NCI-H1092 (cell line): ENCODE results near the gene CCDC91.
"Not testable (repeated sequence)": the region's sequence is repeated elsewhere in the genome, so short reads cannot be mapped to it uniquely, and the experiment has no call there.

ENCODE experiments used
- DNase-seq: peaks from one replicate; lab custom pipeline; 2025; lab: John Stamatoyannopoulos, UW

CCDC91 gene

DNA sequence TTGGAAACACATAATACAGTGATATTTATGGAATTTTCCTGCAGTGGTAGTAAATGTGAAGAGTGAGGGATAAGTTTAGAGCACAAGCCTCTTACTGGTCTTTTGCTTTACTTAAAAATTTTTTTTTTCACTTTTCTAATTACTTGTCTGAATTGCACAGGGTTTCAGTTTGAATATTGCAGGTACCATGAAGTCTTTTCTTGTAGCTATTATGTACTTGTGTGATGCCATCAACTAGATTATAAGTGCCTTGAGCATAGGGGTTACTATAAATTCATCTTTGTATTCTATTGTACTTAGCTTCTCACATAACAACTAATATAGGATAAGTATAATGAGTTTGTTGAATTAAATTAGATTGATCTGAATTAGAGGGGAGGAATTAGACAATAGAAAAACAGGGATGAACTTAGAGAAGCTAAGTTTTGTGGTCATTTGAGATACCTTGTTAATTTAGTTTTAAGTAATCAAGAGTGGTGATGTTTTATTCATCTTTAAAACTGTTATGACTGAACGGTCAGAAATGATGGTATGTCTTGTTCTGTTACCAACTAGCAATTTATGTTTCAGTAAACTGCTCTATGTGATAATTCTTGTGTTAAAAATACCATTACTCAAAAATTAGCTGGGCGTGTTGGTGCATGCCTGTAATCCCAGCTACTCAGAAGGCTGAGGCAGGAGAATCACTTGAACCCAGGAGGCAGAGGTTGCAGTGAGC is 42.1 kb downstream of the CCDC91 start:
- no peak for DNase-seq

DNA sequence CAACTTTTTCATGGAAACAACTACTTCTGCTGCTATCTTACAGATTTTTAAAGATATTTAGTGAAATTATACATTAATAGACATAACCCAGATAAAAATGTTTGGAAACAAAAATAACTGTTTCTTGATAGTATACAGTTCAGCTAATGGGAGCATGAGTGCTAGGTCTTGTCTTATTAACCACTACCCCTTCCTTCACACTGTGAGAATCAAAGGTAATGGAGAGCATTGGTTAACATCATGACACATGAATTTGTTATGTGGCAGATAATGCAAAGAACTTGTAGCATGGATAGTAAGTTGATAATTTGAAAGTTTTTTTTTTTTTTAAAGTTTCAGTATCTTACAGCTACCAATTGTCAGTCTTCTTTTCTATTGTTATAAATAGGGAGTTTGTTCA is 44.2 kb downstream of the CCDC91 start:
- no peak for DNase-seq

DNA sequence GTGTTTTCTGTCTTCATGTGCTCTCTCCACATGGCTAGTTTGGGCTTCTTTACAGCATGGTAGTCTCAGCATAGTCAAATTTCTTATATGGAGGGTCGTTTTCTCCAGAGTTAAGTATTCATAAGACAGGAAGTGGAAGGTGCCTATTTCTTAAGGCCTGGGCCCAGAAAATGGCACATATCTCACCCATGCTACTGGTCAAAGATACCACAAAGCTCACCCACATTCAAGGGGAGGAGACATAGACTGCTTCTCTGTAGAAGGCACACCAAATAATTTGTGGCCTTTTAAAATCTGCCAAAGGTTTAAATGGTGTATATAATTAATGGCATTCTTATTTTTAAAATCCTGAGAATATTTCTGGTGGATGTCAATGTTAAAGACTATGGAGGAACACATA is 44.8 kb downstream of the CCDC91 start:
- no peak for DNase-seq

DNA sequence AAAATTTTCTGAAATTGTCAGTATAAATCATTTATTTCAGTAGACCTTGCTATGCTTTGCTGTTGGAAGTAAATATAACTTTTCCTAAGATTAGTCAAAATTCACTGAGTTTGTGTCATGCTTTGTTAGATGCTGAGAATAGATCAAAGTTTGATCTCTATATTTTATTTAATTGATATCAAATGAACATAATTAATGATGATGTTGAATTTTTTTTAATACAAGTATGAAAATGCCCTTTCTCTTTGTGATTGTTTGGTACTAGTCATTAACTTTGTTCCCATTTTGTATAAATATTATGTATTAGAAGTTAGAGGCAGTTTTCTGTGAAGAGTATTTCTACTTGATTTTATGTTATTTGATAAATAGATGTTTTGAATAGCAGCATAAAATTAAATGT is 45.7 kb downstream of the CCDC91 start:
- no peak for DNase-seq

DNA sequence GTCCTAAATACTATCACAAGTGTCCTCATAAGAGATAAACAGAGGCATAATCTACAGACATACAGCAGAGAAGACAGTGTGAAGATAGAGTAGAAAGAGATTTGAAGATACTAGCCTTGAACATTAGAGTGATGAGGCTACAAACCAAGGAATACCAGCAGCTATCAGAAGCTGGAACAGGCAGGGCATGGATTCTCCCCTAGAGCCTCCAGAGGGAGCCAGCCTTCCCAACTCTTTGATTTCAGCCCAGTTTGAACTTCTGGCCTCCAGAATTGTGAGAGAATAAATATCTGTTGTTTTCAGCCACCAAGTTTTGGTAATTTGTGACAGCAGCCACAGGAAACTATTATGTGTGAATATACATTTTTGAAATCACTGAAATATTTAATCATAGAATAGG is 47.2 kb downstream of the CCDC91 start:
- no peak for DNase-seq

DNA sequence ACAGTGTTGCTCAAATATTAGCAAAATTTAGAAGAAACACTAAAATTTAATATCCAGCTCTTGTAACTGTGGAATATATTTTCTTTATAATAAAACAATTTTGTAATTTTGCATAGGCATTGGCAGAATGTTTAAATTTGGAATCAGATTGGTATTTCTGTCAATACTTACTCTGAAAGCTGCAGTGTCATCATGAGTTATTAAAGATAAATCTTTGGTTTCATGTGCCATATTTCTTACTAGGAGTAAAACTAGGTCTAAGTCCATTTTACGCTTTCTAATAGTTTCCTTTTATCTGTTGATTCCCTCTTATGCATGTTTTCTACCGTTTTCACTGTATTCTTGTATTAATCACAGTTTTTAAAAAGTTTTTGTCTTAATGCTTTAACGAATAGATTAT is 49.7 kb downstream of the CCDC91 start:
- no peak for DNase-seq

DNA sequence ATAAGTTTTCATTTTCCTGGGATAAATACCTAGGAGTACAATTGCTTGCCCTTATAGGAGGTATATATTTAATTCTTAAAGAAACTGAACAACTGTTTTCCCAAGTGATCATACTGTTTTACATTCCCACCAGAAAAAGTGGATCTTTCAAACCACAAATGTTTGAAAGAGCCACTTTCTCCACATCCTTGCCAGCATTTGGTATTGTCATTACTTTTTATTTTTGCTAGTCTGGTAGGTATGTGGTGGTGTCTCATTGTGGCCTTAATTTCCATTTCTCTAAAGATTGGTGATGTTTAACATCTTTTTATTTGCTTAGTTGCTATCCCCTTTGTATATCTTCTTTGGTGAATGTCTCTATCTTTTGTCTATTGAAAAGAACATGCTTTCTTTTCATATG is 50.6 kb downstream of the CCDC91 start:
- DNase-seq = no peak

DNA sequence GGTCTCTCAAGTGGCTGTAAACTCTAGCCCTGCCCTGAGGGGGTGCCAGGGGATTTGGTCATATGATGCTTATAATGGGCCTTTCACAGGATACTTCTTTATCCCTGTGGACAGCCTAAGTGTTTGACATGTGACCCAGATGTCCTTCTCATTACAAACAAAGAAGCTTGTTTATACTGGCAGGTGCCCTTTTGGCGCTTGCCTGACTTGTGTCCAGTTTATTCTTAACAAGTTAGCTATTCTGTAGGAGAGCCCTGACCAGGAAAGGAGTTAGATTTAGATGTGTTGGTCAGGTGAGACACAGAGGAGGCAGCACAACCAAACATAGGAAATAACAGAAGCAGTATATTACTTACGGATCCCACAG is 51.9 kb downstream of the CCDC91 start:
- no peak for DNase-seq

DNA sequence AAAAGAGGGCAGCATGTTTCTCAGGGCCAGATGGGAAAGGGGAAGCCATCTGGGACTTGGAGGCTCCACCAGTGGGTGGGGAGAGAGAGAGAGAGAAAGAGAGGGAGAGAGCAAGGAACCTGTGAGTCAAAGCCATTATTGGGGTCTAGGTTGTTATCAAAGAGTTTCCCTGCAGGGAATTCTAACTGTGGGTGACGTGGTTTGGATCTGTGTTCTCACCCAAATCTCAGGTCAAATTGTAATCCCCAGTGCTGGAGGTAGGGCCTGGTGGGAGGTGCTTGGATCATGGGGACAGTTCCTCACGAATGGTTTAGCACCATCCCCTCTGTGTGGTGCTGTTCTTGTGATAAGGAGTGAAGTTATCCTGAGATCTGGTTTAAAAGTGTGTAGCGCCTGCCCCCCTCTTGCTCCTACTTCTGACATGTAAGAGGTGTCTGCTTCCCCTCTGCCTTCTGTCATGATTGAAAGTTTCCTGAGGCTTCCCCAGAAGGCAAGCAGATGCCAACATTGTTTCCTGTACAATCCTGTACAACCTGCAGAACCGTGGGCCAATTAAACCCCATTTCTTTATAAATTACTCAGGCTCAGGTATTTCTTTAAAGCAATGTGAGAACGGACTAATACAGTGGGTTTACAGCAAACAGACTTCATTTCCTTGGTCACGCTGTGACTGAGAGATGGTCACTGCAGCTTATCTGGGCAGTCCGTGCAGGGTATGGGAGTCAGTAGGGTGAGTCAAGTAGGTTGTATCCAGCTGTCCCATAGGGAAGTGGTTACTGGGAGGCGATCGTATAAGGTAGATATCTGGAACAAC is 52.4 kb downstream of the CCDC91 start:
- DNase-seq = no peak

DNA sequence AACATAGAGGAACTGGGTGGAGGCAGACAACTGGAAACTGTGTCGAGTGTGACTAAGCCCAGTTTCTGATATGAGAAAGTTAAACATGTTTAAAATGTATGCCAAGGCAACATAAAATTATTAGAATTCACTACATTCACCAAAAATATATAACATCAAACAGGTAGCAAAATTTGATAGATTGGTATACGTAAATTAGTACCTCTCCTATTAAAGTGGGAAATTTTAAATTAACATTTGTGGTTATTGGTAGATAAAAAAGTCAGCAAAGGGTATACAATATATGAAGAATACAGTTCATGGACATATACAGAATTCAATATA is 53.0 kb downstream of the CCDC91 start:
- no peak for DNase-seq

DNA sequence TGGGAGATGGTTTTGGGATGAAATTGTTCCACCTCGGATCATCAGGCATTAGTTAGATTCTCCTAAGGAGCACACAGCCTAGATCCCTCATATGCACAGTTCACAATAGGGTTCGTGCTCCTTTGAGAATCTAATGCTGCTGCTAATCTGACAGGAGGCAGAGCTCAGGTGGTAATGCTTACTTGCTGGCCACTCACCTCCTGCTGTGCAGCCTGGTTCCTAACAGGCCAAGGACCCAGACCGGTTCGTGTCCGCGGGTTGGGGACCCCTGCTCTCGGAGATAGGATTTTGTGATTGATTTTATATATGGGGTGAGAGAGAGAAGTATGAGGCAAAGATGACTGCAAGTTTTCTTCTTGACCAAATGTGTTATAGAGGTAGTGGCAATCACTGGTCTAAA is 57.5 kb downstream of the CCDC91 start:
- DNase-seq = no peak

DNA sequence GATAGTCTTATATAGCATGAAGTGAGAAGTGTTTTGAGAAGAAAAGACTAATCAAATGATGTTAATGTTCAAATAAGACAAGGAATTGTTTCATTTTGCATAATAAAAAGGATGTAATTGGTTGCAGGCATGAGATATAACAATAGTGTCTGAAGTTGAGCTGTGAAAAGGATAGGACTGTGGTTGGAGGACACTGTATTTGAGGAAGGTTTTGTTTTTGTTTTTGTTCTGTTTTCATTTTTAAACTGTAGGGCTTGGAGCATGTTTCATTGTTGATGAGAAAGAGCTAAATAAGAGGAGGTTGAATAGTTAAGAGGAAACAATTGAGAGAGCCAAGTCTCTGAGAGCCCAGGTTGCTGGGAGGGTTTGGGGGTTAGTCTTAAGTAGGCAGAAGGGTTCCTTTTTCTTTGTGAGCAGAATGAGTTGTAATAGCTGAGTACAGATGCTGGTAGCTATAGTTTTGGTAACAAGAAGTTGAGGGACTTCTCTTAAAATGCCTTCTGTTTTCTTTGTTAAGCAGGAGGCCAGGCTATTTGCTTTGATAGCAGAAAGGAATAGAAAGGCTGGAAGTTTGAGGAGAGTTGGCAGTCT is 58.4 kb downstream of the CCDC91 start:
- DNase-seq = no peak

DNA sequence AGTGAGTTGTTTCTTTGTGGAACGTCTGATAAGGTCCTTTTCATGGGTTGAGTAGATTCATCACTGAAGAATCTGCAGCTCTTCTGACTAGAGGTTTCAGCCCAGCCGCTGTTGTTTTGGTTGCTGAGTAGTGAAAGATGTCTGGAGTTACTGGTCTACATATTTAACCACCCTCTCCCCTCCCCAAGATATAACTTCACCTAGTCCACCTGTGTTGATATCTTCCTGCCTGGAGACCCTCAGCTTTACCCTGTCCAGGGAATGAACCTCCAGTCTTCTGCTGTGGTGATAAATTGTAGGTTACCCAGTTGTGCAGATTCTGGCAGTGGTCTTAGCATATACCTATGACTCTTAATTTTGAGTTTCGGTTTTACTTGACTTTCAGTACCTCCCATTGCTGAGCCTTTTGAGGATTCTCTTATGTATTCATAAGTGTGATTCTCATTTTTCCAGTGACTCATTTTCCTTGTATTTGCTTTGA is 62.9 kb downstream of the CCDC91 start:
- DNase-seq = no peak

DNA sequence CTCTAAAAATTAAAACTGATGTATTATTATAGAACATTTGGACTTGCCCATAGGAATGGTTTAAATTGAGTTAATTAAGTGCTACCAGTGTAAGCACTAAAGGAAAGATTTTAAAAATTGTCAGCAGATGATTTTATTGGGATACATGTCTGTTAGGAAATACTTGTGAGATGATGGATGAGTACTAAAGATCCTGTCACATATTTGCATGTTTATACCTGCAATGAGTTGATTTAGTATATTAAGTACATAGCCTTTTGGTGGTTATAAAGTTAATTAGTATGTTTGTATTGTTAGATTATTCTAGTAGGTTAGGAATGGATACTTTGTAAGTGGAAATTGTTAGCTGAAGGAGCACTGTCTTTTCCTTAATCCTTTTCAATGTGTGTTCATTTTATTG is 67.2 kb downstream of the CCDC91 start:
- no peak for DNase-seq

DNA sequence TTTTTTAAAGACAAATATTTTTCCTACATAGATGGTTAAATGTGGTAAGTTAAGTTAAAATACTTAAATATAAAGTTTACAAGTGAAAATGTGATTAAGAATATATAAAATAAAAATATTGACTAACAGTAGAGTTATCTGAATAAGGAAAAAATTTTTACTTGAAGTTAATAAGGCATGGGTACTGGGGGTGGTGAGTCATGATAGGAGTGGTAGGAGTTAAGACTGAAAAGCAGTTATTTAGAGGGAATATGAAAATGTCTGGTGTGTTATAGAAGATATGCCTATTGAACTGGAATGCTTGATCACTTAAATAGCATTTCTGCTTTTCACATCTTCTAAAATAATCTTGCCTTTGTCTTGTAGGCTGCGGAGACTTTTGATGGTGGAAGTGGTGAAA is 68.7 kb downstream of the CCDC91 start:
- DNase-seq = no peak

DNA sequence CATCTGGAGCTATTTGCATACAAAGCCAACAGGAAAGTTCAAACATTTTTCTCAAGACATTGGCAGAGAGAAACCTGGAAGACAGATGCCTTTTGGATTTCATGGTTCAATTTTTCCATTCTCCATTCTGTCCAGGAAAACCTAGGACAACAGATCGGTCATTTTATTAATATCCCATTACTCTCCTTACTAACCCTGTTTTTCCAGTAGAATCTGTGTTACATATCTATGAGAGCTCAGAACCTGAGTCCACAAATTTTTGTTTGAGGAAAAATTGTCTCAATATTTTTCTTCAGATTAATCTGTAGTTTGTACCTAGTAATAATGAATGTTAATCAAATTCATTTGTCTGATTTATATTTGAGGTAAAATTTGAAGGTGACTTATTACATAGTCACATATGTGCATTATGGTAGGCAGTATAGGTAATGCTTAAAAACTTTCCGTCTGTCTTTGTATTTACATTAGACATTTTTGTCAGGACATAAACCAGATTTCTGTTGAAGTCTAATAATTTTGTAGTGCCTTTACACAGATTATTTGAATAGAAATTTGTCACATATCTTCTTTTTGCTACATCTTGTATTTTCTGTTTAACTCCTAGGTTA is 75.3 kb downstream of the CCDC91 start:
- DNase-seq = no peak

DNA sequence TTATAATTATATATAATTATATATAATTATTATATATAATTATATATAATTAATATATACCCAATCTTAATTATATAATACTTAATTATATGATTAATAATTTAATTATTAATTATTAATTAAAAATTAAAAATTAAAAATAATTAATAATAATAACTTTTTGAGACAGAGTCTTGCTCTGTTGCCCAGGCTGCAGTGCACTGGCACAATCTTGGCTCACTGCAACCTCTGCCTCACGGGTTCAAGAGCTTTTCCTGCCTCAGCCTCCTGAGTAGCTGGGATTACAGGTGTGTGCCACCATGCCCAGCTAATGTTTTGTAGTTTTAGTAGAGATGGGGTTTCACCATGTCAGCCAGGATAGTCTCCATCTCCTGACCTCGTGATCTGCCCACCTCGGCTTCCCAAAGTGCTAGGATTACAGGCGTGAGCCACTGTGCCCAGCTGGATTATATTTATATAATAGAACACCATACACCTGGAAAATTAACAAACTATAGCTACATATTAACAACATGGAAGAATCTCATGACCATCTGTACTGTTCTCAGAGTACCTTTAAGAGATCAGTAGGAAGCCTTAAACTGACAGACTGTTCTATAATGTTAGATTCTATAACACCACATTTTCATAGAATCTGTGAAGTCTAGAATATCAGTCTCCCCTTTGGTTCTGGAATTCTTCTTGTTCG is 77.8 kb downstream of the CCDC91 start:
- not testable (repeated sequence) for DNase-seq

DNA sequence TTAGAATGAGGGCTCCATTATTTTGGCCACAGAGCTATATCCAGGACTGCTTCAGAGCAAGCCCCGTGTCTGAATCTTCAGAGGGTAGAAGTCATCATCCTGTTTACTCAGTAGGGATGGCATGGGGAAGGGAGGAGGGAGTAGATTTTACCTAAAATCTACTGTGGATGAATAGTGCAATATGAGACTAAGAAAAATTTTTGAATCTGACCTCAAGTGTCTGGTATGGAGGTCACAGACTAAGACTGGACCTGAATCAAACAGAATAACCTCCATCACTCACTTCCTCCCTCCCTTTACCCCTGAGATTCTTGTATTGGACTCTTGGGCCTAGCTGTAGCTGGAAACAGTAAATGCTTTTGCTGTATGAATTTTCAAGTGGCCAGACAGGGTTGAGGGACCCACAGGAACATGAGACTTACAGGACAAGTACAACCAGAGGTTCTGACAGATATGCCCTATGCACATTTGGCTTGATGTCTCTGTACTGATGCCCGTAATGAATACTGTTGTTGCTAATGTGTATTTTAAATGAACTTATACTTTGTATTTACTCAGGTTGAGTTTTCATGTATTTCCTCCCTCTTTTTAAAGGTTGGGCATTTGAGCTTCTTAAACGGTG is 78.5 kb downstream of the CCDC91 start:
- DNase-seq = no peak

DNA sequence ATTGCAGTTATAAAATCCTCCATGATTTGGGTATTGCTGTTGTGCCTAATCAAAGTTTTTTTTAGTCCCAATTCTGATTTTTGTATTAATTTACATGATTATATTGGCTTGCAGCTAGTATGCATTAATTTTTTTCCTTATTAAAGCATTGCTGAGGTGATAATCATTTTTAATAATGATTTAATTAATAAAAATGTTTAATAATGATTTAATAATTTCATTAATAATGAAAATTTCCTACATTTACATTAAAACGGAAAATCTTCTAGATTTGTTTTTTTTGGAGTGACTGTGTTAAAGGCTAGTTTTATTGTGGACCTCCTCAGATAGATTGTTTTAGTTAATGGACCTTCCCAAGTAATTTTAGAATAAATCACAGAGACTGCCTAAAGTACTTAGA is 79.6 kb downstream of the CCDC91 start:
- no peak for DNase-seq

DNA sequence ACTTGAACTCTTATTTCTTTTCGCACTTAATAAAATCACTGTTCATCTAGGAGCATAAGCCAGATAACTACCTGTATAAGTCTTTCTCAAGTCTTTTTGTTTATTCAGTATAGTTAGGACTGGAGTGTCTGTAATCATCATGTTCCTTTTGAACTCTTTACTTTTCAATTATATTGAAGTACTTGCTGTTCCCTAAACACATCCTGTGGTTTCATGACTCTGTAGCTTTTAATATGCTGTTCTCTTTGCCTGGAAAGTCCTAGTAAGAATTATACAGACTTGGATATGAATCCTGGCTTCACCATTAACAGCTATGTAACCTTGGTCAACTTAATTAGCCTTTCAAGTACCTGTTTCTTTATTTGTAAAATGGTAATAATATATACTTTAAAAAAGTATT is 88.2 kb downstream of the CCDC91 start:
- no peak for DNase-seq

DNA sequence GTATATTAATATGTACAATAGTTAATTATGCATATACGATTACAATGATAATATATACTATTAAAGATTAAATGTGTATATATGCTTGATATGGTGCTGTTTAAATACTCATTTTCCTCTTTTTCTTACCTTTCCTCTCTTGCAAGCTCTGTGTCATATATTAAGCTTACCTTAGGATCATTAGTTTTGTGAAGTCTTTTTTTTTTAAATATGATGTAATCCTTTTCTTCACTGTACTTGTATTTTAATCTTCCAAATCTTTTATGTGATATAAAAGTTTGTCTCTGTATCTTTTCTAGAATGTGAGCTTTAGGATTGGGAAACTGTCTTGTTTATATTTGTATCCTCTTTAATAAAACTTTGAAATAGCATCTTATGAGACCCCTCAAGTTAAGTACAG is 88.7 kb downstream of the CCDC91 start:
- DNase-seq = no peak

DNA sequence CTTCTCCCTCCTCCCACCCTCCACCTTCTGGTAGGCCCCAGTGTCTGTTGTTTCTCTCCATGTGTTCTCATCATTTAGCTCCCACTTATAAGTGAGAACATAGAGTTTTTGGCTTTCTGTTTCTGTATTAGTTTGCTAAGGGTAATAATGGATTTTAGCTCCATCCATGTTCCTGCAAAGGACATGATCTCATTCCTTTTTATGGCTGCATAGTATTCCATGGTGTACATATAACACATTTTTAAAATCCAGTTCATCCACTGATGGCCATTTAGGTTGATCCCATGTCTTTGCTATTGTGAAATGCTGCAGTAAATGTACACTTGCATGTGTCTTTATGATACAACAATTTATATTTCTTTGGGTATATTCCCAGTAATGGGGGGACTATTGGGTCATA is 96.1 kb downstream of the CCDC91 start:
- DNase-seq = no peak
